SK-N-SH treated with all-trans-retinoic acid at 6 μM for 48 hours (cell line): Measurements from ENCODE around the gene CSNK2A1.

ENCODE experiments used
- ATAC-seq: fragments of 200-7000 bp; cut with Tn5 transposase; 3 replicates; pipeline ENCODE4 v1.9.1; 2020; ENCODE audit warnings: mild to moderate bottlenecking, moderate library complexity
- ARNTL ChIP-seq: fragments of 450-650 bp; formaldehyde crosslinking; IDR thresholded peaks from 2 replicates; pipeline ENCODE4 v1.5.0; 2020; ENCODE audit warnings: low read depth, mild to moderate bottlenecking, moderate library complexity, borderline replicate concordance
- CREB5 ChIP-seq: fragments of 250-450 bp; sonication (Bioruptor Pico); IDR thresholded peaks from 2 replicates; pipeline ENCODE4 v1.5.1; 2020; ENCODE audit warnings: low read depth, mild to moderate bottlenecking, moderate library complexity
- CSDC2 ChIP-seq: fragments of 250-450 bp; sonication (Bioruptor Pico); IDR thresholded peaks from 2 replicates; pipeline ENCODE4 v1.5.0; 2020; ENCODE audit warnings: mild to moderate bottlenecking, moderate library complexity
- CSRNP3 ChIP-seq: fragments of 250-450 bp; sonication (Bioruptor Pico); IDR thresholded peaks from 2 replicates; pipeline ENCODE4 v1.5.1; 2021; ENCODE audit warnings: mild to moderate bottlenecking, moderate library complexity
- ESRRG ChIP-seq: fragments of 250-450 bp; sonication (Bioruptor Pico); IDR thresholded peaks from 2 replicates; pipeline ENCODE4 v1.6.1; 2021; ENCODE audit warnings: mild to moderate bottlenecking
- GLIS3 ChIP-seq: fragments of 250-450 bp; sonication (Bioruptor Pico); IDR thresholded peaks from 2 replicates; pipeline ENCODE4 v1.5.0; 2020; ENCODE audit warnings: mild to moderate bottlenecking, moderate library complexity
- ISL1 ChIP-seq: fragments of 250-450 bp; sonication (Bioruptor Pico); IDR thresholded peaks from 2 replicates; pipeline ENCODE4 v2.1.2; 2022; ENCODE audit warnings: mild to moderate bottlenecking, moderate library complexity
- OSR1 ChIP-seq: fragments of 250-450 bp; sonication (Bioruptor Pico); IDR thresholded peaks from 2 replicates; pipeline ENCODE4 v1.8.0; 2022; ENCODE audit warnings: moderate library complexity, mild to moderate bottlenecking, inconsistent platforms
- PATZ1 ChIP-seq: fragments of 250-450 bp; sonication (Bioruptor Pico); IDR thresholded peaks from 2 replicates; pipeline ENCODE4 v1.8.0; 2020; ENCODE audit warnings: mild to moderate bottlenecking, moderate library complexity, borderline replicate concordance
- POU6F1 ChIP-seq: fragments of 250-450 bp; sonication (Bioruptor Pico); IDR thresholded peaks from 2 replicates; pipeline ENCODE4 v1.8.0; 2021; ENCODE audit warnings: low read depth, mild to moderate bottlenecking, moderate library complexity, borderline replicate concordance
- PPARA ChIP-seq: fragments of 250-450 bp; sonication (Bioruptor Pico); IDR thresholded peaks from 2 replicates; pipeline ENCODE4 v1.5.0; 2020; ENCODE audit warnings: mild to moderate bottlenecking, borderline replicate concordance
- RARB ChIP-seq: fragments of 250-450 bp; sonication (Bioruptor Pico); IDR thresholded peaks from 2 replicates; pipeline ENCODE4 v1.8.0; 2021; ENCODE audit warnings: mild to moderate bottlenecking, moderate library complexity
- SNAI2 ChIP-seq: fragments of 250-450 bp; sonication (Bioruptor Pico); IDR thresholded peaks from 2 replicates; pipeline ENCODE4 v1.5.0; 2020; ENCODE audit warnings: mild to moderate bottlenecking, moderate library complexity
- TCF4 ChIP-seq: fragments of 250-450 bp; sonication (Bioruptor Pico); IDR thresholded peaks from 2 replicates; pipeline ENCODE4 v1.8.0; 2021; ENCODE audit warnings: mild to moderate bottlenecking, moderate library complexity, borderline replicate concordance
- TOX ChIP-seq: fragments of 250-450 bp; sonication (Bioruptor Pico); IDR thresholded peaks from 2 replicates; pipeline ENCODE4 v1.8.0; 2021; ENCODE audit warnings: mild to moderate bottlenecking, moderate library complexity, borderline replicate concordance
- TSHZ2 ChIP-seq: fragments of 250-450 bp; sonication (Bioruptor Pico); IDR thresholded peaks from 2 replicates; pipeline ENCODE4 v1.5.0; 2020; ENCODE audit warnings: mild to moderate bottlenecking, moderate library complexity
- ZC3H10 ChIP-seq: fragments of 250-450 bp; sonication (Bioruptor Pico); IDR thresholded peaks from 2 replicates; pipeline ENCODE4 v1.5.1; 2021; ENCODE audit warnings: mild to moderate bottlenecking, moderate library complexity
- ZFP3 ChIP-seq: fragments of 250-450 bp; sonication (Bioruptor Pico); IDR thresholded peaks from 2 replicates; pipeline ENCODE4 v1.5.0; 2020; ENCODE audit warnings: mild to moderate bottlenecking, moderate library complexity
- ZFP30 ChIP-seq: fragments of 450-650 bp; formaldehyde crosslinking; IDR thresholded peaks from 2 replicates; pipeline ENCODE4 v1.5.0; 2022; ENCODE audit warnings: mild to moderate bottlenecking, moderate library complexity
- ZNF565 ChIP-seq: fragments of 450-650 bp; formaldehyde crosslinking; conservative IDR thresholded peaks from 2 replicates; pipeline ENCODE4 v1.5.0; 2020; ENCODE audit warnings: low read depth, mild to moderate bottlenecking, moderate library complexity
- ZNF70 ChIP-seq: fragments of 450-650 bp; formaldehyde crosslinking; IDR thresholded peaks from 2 replicates; pipeline ENCODE4 v1.5.0; 2020; ENCODE audit warnings: mild to moderate bottlenecking, moderate library complexity
- ZNF8 ChIP-seq: fragments of 450-650 bp; formaldehyde crosslinking; IDR thresholded peaks from 2 replicates; pipeline ENCODE4 v1.5.0; 2020; ENCODE audit warnings: mild to moderate bottlenecking, moderate library complexity

CSNK2A1 gene

GRCh38 chr20:460180-460579 lies 83.4 kb downstream of the CSNK2A1 start:
- TF ChIP-seq ZC3H10, result no peak
- TF ChIP-seq ZNF565, result no peak
- TF ChIP-seq RARB (CRISPR knock-in tag), result no peak
- no peak for TF ChIP-seq TOX
- TF ChIP-seq CSDC2 (CRISPR knock-in tag), result no peak
- TF ChIP-seq ESRRG (CRISPR knock-in tag), result no peak
- no peak for TF ChIP-seq POU6F1 (CRISPR knock-in tag)
- TF ChIP-seq CREB5 (CRISPR knock-in tag), result no peak
- no peak for TF ChIP-seq CSRNP3 (CRISPR knock-in tag)
- no peak for ATAC-seq

GRCh38 chr20:458776-459175 lies 84.8 kb downstream of the CSNK2A1 start:
- no peak for TF ChIP-seq ARNTL (CRISPR knock-in tag)
- TF ChIP-seq CREB5 (CRISPR knock-in tag), result no peak
- no peak for TF ChIP-seq CSDC2 (CRISPR knock-in tag)
- TF ChIP-seq ESRRG (CRISPR knock-in tag), result no peak
- no peak for TF ChIP-seq ZFP3 (CRISPR knock-in tag)
- TF ChIP-seq ZNF70 (CRISPR knock-in tag), result no peak
- TF ChIP-seq ISL1, result no peak
- TF ChIP-seq TCF4 (CRISPR knock-in tag), result no peak
- TF ChIP-seq GLIS3 (CRISPR knock-in tag), result no peak
- no peak for TF ChIP-seq PATZ1 (CRISPR knock-in tag)
- no peak for TF ChIP-seq PPARA (CRISPR knock-in tag)
- TF ChIP-seq SNAI2, result no peak
- TF ChIP-seq ZFP30 (CRISPR knock-in tag), result no peak
- no peak for TF ChIP-seq ZNF8 (CRISPR knock-in tag)
- TF ChIP-seq CSRNP3 (CRISPR knock-in tag), result no peak
- TF ChIP-seq TSHZ2 (CRISPR knock-in tag), result no peak
- TF ChIP-seq OSR1 (CRISPR knock-in tag), result no peak
- TF ChIP-seq ZC3H10, result no peak
- no peak for TF ChIP-seq TOX
- ATAC-seq, result no peak
